HG02610 (cell line): ENCODE data around the gene DBNL.

Experiments
- ATAC-seq: cut with Tn5 transposase; IDR thresholded peaks from one replicate; pipeline ENCODE4 v1.9.1; 2021; ENCODE audit warnings: mild to moderate bottlenecking, moderate library complexity; ENCODE audit not compliant: unreplicated experiment

DBNL gene

DNA sequence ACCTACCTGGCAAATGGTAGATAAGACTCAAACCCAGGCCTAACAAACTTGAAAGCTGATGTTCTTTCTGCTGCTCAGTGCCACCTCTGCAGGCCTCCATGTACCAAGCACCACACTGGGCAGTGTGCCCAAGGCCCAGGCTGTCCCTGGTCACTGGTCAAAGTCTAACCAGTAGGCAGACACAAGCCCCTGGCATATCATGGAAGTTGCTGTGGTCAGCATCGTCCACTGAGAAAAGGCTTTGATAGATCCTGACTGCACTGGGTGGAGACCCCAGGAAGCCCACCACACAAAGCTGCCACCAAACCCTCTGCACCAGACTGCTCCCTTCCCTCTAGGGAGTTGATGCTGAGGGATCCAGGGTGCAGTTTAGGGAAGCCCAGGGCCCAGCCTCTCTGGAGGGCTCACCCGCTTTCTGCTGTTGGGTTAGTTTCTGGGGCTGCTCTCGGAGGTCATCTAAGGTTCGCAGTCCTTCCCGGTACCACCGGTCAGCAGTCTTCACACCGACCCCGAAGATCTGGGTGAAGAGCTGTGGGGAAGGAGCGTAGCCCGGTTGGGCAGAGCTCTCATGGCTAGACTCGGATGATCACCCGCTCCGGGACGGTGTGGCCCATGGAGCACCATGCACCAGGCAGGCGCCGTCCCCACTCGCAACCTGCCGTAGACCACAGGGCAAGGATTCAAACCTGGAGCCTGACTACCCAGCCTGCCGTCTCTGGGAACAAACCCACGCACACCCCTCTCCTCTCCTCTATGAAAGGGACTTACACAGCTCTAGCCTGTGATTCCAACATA is 31.8 kb downstream of the DBNL start:
- ATAC-seq: no peak

DNA sequence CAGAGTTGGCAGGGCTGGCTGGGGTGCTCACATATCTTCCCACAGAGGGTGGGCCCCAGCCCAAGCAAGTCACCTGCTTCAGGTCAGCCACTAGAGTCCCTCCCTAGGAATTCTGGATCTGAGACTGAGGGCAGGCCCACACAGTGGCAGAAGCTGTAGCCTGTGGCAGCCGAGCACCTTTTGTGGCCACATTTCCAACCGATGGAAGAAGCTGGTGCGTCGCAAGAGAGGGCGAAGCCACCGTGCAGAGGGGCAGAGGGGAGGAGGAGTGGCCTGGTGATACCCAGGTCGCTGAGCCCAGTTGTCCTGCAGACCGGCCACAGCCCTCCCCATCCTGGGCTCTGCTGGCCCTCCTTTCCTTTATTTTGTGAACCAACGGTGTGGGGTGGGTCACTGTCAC is 32.6 kb downstream of the DBNL start:
- no peak for ATAC-seq

GRCh38 chr7:44077681-44078091 is 33.2 kb downstream of the DBNL start:
- ATAC-seq: no peak

DNA sequence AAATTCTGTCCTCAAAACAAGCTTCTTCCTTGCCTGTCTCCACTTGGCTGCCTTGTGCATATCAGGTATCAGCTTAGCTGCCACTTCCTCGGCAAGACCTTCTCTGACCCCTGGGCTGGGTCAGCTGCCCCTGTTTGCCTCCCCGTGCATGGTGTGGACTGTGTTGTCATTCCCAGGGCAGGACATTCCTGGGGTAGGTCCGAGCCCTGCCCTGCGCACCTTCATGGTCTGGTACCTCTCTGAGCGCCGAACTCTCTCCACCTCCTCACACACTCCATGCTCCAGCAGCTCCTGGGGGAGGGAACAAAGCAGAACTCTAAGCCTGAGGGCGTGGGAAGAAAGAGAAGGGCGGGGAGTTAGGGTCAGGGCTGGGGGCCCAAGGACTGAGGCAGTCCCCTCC is 34.0 kb downstream of the DBNL start:
- no peak for ATAC-seq

DNA sequence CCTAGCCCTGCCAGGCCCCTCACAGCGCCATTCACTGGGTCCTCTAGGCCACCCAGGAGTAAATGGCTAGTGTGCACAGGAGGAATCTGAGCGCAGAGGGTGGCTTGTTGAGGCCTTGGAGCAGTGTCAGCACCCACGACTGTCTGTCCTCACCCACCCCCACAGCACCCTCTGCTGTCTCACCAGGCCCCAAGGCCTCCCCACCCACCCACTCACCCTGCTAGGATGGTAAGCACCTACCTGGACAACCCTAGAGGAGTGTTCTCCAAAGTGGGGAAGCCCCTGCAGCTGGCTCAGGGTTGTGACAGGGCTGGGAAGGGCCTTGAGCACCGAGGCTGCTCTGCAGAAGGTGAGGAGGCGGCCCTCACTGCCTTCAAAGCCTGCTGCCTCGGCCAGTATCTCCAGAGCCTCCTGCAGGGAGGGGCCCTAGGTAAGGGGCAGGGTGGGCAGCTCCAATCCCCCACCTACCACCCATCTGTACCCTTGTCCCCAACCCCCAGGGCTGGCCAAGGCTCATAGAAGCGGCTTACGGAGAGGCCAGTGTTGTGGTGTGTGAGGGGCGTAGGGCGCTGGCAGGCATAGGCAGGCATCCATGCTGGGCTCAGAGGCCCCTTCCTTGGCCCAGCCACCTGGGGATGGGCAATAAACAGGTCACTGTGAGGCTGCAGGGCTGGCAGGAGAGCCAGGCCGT is 35.0 kb downstream of the DBNL start:
- ATAC-seq: no peak

- no peak for ATAC-seq
Observed at GRCh38 chr7:44080118-44080517, 35.6 kb downstream of the DBNL start.

GRCh38 chr7:44080686-44081265 is 36.3 kb downstream of the DBNL start:
- ATAC-seq: no peak

GRCh38 chr7:44081266-44081748 is 36.8 kb downstream of the DBNL start:
- ATAC-seq: no peak

- peak; percentile 93 for ATAC-seq
Observed at GRCh38 chr7:44082541-44083207, 38.2 kb downstream of the DBNL start.

GRCh38 chr7:44083796-44084195 is 39.3 kb downstream of the DBNL start:
- ATAC-seq: no peak

DNA sequence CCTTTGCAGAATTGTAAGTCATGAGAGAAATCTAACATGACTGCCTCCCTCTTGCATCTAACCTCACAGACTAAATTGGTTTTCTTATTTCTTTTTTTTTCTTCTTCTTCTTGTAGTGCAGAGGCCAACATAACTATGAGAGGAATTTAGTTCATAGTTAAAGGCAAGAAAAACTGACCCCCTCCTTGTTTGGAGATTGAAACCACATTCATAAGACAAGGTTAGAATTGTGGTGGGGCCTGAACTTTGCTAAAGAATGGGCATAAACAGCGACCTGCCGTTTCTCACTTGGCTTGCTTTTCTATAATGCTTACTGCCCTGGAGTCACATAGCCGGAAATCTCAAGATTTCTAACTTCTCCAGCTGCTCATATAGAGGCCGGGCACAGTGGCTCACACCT is 40.2 kb downstream of the DBNL start:
- ATAC-seq: no peak

- no peak for ATAC-seq
Observed at GRCh38 chr7:44085546-44085945, 41.0 kb downstream of the DBNL start.

DNA sequence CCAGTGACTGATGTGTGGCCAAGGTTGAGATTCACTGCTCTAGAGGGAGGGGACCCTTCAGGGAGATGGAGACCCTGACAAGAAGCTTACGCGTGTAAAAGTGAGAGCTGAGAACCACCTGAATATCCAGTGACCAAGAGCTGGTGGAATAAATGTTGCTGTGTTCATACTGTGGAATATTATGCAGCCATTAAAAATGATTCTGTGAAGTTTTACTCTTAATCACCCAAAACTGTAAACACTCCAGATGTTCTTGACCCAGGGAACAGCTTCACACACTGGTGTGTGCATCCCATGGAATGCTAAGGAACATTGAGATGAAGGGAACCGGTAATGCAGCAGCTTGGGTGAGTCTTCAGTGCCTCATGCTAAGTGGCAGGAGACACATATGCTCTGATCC is 42.1 kb downstream of the DBNL start:
- no peak for ATAC-seq

GRCh38 chr7:44087911-44088838 is 43.7 kb downstream of the DBNL start:
- ATAC-seq: no peak

- no peak for ATAC-seq
Observed at GRCh38 chr7:44093102-44093641, 48.7 kb downstream of the DBNL start.

- ATAC-seq: no peak
Observed at GRCh38 chr7:44094365-44094764, 49.9 kb downstream of the DBNL start.

DNA sequence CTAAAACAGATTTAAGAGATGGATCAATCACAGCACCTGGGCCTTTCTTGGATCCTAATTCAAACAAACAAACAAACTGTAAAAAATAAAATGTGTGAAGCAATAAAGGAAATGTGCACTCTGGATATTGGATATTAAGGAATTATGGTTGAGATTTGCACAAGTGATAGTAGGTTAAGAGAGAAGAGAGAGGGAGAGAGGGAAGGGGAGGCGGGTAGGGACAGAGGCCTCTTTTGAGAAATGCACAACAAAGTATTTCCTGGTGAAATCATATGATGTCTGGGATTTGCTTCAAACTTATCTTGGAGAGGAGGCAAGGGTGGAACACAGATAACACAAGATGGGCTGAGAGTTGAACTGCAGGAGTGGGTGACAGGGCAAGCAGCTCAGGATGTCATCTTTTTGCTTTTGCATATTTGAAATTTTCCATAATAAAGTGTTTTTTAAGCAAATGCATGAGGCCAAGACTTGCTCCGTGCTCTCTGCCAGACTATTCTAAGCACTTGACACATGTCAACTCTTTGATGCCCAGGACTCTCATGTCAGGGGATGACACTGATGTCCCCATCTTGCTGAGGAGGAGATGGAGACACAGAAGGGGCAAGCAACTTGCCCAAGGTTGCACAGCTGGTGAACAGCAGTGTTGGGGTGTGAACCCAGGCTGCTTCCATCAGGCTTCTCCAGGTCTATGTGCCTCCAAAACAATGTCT is 50.5 kb downstream of the DBNL start:
- no peak for ATAC-seq

DNA sequence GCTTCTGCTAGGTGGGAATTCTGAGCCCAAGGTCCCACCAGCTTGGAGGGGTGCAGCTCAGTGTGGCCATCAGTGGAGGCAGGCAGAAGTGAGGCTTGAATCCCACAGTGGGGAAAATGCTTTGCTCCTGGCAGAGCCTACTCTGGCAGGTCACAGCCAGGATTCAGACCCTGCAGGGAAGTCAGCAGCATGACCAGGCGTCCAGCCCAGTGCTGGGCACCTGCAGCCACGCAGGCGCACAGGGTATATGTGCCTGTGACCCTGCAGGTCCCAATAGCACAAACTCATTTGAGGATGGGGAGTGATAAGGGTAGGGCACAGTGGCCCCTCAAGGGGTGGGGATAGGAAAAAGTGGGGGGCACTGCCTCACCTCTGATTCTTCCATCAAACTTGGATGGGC is 51.3 kb downstream of the DBNL start:
- no peak for ATAC-seq

- ATAC-seq: peak; percentile 3
Observed at GRCh38 chr7:44096326-44096881, 51.9 kb downstream of the DBNL start.
